ENCODE measurements around the gene COL24A1.
"Not testable (repeated sequence)": the region's sequence is repeated elsewhere in the genome, so short reads cannot be mapped to it uniquely, and the experiment has no call there.

COL24A1 gene

GRCh38 chr1:86071870-86072269 lies 84.7 kb downstream of the COL24A1 start:
- DNase-seq: not testable (repeated sequence)

GRCh38 chr1:86069757-86070145 lies 86.8 kb downstream of the COL24A1 start:
- no peak for DNase-seq

GRCh38 chr1:86068841-86069756 lies 87.5 kb downstream of the COL24A1 start:
- no peak for DNase-seq

- DNase-seq: no peak
Observed at GRCh38 chr1:86068271-86068721, 88.3 kb downstream of the COL24A1 start.

GRCh38 chr1:86067626-86068025 lies 88.9 kb downstream of the COL24A1 start:
- no peak for DNase-seq

DNA sequence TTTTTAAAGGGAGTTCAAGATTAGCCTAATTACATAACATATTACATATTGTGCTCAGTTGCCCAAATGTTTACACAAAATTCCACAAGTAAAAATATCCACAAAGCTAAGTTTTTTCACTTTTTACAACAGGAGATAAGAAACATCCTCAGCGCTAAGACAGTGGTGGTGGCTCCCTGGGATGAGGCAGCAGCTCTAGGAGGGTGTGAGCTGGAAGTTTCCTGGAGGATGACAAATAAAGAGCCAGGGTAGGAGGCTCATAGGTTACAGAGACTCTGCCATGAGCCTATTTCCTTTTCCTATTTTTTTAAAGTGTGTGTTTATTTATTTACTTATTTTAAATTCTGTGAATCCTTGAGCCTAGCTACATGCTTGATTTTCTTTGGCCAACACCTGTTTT lies 91.7 kb downstream of the COL24A1 start:
- no peak for DNase-seq

DNA sequence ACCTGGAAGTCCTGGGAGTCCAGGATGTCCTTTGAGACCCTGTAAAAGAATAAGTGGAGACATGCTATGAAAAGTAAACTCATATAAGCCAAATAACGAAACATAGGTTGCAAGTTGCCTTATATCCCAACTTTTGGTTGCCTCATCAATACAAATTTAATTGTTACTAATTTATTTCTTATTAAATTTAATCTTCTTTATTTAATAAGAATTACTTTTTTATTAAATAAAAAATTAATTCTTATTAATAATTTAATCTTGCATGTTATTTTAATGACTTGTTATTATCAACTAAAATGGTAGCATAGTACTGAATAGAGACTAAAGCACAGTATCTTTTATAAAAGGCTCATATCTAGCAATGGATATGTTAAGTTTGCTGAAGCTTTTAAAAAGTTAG lies 92.9 kb downstream of the COL24A1 start:
- no peak for DNase-seq

GRCh38 chr1:86062453-86062852 lies 94.1 kb downstream of the COL24A1 start:
- DNase-seq: no peak

DNA sequence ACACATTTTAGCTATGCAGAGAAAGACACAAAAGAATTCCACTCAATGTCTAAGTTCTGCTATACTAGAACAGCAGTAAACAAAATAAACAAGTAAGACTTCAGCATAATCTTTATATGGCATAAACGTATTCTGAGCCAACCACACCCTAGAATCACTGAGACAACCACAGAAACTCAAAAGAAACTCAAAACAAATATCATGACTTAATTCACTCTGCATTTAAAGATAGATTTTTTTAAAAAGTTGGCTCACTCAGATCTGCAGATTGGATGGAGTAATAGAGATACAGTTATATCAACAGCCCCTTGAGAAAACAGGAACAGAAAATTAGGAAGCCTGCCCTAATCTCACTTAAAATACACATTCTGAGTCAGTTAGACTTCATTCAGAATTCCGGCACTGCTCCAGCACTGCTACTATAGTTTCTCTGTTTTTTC lies 95.0 kb downstream of the COL24A1 start:
- DNase-seq: no peak

DNA sequence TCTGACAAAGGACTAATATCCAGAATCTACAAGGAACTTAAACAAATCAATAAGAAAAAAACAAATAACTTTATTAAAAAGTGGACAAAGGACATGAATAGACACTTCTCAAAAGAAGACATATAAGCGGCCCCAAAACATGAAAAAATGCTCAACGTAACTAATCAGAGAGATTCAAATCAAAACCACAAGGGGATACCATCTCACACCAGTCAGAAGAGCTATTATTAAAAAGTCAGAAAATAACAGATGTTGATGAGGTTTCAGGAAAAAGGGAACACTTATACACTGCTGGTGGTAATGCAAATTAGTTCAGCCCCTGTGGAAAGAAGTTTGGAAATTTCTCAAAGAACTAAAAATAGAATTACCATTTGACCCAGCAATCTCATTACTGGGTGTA lies 102.2 kb downstream of the COL24A1 start:
- DNase-seq: no peak

DNA sequence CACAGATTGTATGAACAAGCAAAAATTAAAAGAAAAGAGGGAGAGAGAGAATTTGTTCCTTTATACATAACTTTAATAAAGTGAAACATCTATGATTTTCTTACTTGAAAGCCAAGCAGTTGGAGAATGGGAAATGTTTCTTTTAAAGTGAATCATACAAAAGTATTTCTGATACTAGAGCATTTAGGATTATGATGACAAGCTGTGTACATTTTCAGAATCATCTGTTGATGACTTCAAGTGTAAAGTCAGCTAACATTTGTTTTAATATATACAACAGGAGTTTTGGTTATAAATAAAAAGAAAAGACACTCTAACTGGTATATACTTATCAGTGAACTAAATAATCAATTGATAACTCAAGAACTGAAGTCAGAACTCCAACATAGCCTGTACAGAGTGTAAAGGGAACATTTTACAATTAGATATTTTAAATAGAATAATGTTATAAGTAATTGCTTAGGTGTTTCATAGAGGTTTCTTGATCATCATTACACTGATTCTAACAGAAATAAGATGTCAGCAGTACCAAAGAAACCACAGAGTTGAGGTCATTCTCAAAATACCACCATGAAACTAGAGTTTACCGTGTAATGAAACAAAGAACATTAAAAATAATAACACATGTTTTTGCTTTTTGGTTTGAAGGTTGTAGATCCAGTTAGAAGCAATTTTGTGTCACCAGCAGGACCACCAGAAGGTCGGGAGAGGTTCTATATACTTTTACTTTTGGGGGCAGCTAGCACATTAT lies 103.4 kb downstream of the COL24A1 start:
- no peak for DNase-seq

GRCh38 chr1:86035101-86035500 lies 121.5 kb downstream of the COL24A1 start:
- DNase-seq: no peak

DNA sequence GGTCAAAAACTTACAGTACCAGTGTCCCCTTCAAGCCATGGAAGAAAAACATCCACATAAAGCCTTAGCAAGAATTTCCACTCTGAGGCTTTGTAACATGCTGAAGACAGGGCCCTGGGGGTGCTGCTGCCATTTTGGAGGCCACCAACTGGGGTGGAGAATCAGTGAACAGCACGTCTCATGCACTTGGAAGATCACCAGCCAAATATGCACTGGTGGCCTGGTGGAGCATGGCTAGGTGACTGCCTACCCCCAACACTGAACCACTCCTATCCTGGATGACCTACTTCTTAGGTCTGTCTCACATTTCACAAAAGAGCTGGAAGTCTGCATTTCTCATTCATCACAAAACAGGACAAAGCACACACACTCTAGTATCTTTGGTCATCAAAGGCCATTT lies 126.4 kb downstream of the COL24A1 start:
- no peak for DNase-seq

DNA sequence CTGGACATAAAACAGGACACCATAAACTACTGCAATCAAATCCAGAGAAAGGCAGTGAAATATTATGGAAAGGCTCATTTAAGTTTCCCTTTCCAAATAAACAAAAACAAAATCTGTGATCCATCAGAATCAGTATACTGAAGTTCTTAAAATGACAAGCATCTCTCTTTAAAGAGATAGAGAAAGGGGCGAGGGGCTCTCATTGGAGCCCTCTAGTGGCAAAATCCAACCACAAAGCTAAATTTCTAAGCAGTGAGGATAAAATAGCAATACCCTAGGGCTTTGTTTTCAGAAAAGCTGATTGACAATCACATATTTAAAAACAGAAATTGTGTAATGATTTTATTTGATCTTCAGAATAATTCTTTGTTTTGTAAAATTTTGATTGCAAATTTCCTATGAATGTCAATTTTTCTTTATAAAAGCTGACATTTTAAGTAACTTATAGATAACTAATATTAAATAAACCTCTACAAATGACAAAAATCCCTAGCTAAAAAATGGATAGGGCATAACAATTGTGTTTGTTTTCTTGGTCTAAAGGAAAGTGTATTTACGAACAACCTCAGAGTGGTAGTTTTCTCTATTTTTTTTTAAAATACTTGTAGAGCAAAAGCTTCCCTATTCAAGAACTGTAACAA lies 138.2 kb downstream of the COL24A1 start:
- no peak for DNase-seq

GRCh38 chr1:86016076-86016759 lies 140.4 kb downstream of the COL24A1 start:
- no peak for DNase-seq

GRCh38 chr1:86015375-86015774 lies 141.2 kb downstream of the COL24A1 start:
- no peak for DNase-seq

DNA sequence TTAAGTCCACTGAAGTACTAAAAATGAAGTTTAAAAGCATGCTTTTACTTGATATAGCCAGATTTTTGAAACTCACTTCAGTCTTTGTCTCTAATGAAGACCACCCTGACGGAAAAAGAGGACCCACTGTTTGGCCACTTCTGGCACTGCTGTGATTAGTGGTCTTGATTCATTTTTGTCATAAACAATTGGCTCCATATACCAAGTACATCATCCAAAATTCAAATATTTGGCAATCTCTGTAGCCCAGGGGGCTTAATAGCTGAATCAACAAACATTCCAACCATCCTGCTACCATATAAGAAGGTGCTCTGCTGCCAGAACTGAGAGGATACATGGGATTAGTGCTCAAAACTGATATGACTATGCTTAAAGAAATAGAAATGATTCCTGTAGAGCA lies 156.0 kb downstream of the COL24A1 start:
- DNase-seq: no peak

DNA sequence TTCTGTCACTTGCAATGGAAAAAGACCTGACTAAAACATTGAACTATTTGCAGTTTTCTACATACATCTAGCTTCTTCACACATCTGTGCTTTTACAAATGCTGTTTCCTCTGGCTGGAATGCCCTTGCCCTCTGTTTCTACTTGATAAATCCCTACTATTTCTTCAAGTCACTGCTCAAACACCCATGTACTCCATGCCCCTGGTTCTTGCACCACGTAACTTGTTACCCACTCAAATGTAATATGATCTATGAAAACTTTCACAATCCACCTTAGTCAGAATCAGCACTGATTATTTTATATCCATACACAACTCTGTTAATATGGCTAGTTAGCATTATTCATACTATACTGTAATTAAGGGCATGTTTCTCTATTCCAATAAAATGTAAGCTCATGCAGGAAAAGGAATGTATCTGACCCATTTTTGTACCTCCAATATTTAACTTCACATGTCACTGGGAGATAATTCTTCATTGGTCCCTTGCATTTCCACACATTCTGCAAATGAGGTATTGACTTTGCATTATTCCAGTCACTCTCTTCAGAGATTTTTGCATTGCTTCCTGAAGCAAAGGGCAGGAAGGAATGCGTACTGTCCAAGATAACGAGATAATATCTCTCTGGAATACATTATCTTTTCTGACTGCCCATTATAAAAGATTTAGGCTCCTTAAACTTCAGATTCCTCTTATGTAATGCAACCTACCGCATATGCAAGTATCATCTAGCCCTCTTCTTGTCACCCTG lies 158.3 kb downstream of the COL24A1 start:
- no peak for DNase-seq

GRCh38 chr1:85992791-85993190 lies 163.8 kb downstream of the COL24A1 start:
- DNase-seq: no peak

DNA sequence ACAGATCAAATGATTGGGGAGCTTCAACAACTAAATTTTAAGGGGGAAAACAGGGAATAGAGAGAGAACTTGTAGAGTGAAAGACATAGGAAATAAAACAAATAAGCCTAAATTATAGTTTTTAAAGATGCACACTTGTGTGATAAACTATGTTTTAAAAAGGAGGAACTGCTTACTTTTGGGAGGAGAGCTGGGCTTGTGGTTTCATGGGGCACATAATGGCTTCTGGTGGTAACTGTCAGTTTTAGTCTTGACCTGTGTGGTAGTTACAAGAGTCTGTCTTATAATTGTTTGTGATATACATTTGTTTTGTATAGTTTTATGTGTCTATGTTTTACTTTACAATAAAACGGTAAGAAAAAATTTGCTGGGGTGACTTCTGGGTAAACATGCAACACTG lies 165.3 kb downstream of the COL24A1 start:
- DNase-seq: no peak

DNA sequence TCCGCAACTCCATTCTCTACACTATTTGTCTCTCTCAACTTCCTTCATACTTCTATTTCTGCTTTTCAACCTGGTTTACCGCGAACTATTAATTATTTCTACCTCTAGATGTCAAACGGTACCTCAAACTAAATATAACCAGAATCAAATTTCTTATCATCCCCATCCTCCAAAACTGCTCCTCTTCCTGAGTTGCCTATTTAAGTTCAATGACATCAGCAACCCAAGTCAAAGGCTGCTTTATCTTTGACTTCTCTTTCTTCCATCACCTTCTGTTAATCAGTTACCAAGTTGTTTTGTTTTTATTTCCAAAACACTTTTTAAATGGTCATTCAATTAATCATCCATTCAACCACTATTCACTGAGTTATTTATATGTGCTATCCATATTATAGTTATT lies 171.9 kb downstream of the COL24A1 start:
- no peak for DNase-seq

DNA sequence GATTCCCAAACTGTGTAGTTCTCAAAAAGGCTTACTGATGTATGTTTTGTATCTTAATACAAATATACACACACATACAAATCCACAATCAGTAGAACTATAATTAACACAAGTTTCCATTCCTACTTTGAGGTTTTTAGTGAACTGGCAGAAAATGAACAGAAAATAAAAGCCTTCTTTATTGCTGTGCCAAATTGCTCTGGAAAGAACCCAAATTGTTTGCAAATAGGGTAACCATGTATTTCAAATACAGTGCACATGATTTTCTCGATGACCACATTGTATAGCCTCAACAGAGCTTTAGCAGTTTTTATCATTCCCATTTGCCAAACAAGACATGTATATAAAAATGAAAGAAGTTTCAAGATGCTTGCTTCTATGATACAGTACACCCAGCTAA lies 173.3 kb downstream of the COL24A1 start:
- no peak for DNase-seq

Data from NCI-H1417 treated with DMSO at 0.1 percent for 48 hours (cell line).